PC-9 (cell line): ENCODE results near the gene DIRAS1.

ENCODE experiments used
- EZH2 ChIP-seq: fragments of 200-600 bp; sonication (generic); IDR thresholded peaks from 2 replicates; pipeline ENCODE4 v1.8.0; 2017; ENCODE audit warnings: antibody characterized with exemption, low read depth
- TF ChIP-seq, protein P1 (sequence below): fragments of 200-600 bp; sonication (generic); conservative IDR thresholded peaks from 2 replicates; pipeline ENCODE4 v1.6.1; 2017; ENCODE audit warnings: mixed run types, antibody characterized with exemption, mild to moderate bottlenecking, moderate library complexity

DNA sequence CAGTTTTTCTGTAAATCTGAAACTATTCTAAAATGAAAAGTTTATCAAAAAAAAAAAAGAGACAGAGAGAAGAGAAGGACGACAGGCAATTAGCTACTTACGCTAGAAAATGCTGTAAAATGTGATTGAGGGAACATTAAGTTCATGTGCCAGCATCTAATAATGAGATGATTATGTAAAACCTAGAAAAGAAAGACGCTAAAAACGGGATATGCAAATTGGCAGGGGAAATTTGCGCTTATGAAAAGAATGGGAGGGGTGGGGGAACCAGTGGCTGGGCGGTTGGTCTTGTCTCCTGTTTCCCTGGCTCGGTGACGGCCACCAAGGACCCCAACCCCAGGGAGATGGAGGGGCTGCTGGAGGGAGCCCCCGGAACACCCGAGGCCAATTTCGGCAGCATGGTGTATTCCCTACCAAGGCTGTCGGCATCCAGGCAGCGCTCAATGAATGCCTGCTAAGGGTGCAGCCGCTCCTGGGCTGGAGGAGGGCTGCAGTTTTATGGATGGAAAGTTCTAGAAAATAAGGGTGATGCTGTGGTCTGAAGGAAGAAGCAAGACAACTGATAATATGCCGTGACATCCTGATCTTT, 52.9 kb downstream of the DIRAS1 start:
- TF ChIP-seq, protein P1, sequence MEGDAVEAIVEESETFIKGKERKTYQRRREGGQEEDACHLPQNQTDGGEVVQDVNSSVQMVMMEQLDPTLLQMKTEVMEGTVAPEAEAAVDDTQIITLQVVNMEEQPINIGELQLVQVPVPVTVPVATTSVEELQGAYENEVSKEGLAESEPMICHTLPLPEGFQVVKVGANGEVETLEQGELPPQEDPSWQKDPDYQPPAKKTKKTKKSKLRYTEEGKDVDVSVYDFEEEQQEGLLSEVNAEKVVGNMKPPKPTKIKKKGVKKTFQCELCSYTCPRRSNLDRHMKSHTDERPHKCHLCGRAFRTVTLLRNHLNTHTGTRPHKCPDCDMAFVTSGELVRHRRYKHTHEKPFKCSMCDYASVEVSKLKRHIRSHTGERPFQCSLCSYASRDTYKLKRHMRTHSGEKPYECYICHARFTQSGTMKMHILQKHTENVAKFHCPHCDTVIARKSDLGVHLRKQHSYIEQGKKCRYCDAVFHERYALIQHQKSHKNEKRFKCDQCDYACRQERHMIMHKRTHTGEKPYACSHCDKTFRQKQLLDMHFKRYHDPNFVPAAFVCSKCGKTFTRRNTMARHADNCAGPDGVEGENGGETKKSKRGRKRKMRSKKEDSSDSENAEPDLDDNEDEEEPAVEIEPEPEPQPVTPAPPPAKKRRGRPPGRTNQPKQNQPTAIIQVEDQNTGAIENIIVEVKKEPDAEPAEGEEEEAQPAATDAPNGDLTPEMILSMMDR: no peak
- no peak for TF ChIP-seq EZH2
